GM19372 (cell line): ENCODE results near the gene SLC26A2.

Source experiments
- ATAC-seq: cut with Tn5 transposase; IDR thresholded peaks from one replicate; pipeline ENCODE4 v1.9.1; 2021; ENCODE audit warnings: mild to moderate bottlenecking, low read depth, moderate library complexity; ENCODE audit not compliant: unreplicated experiment

Gene SLC26A2

GRCh38 chr5:149960272-149961185, at the start of gene SLC26A2:
Gene SLC26A2 (plus strand): TSS chr5:149960758. CDS start chr5:149977653, 16,895 bp downstream.
- peak; percentile 98 for ATAC-seq

GRCh38 chr5:149911031-149911430, 49.5 kb upstream of the SLC26A2 start:
- no peak for ATAC-seq

GRCh38 chr5:149912226-149912871, 48.2 kb upstream of the SLC26A2 start:
- no peak for ATAC-seq

GRCh38 chr5:149913436-149914419, 46.8 kb upstream of the SLC26A2 start:
- no peak for ATAC-seq

- ATAC-seq: no peak
Measured at GRCh38 chr5:149915392-149916260, 44.9 kb upstream of the SLC26A2 start.

- no peak for ATAC-seq
Measured at GRCh38 chr5:149916334-149917072, 44.1 kb upstream of the SLC26A2 start.

GRCh38 chr5:149917073-149917676, 43.4 kb upstream of the SLC26A2 start:
- no peak for ATAC-seq

GRCh38 chr5:149921597-149921996, 39.0 kb upstream of the SLC26A2 start:
- ATAC-seq: no peak

GRCh38 chr5:149922950-149923349, 37.6 kb upstream of the SLC26A2 start:
- ATAC-seq: no peak

- ATAC-seq: no peak
Measured at GRCh38 chr5:149924486-149924885, 36.1 kb upstream of the SLC26A2 start.

GRCh38 chr5:149930043-149930748, 30.4 kb upstream of the SLC26A2 start:
- no peak for ATAC-seq

GRCh38 chr5:149930749-149931574, 29.6 kb upstream of the SLC26A2 start:
- ATAC-seq: no peak

- ATAC-seq: no peak
Measured at GRCh38 chr5:149931992-149932436, 28.5 kb upstream of the SLC26A2 start.

GRCh38 chr5:149932445-149933350, 27.9 kb upstream of the SLC26A2 start:
- no peak for ATAC-seq

GRCh38 chr5:149935431-149935901, 25.1 kb upstream of the SLC26A2 start:
- no peak for ATAC-seq
